K562 (cell line): ENCODE data around the gene SLC34A1. TPM values are rescaled to one million over a fixed set of nuclear protein-coding genes. Genes with fewer than 3 reads are reported as not detected.

Experiments
- AFF1 ChIP-seq, 2 experiments: fragments of 450-650 bp; IDR thresholded peaks; 2 replicates each; pipeline ENCODE4 v1.6.1; 2018; ENCODE audit warnings: mild to moderate bottlenecking in 2 of 2, low read depth in 1 of 2; ENCODE audit not compliant: partially characterized antibody in 2 of 2
- ATF1 ChIP-seq, 2 experiments: fragments of 450-650 bp in 1 of 2; IDR thresholded peaks; 2 replicates each; pipeline ENCODE4 v1.6.1; 2016; ENCODE audit warnings: missing compliant biosample characterization in 1 of 2, missing genetic modification characterization in 1 of 2
- ATF3 ChIP-seq, 2 experiments: fragments of 450-650 bp in 1 of 2; sonication (generic) in 1 of 2; formaldehyde crosslinking in 1 of 2; IDR thresholded peaks in 1 of 2; conservative IDR thresholded peaks in 1 of 2; 2 replicates each; pipeline versions ENCODE4 v1.6.1 to v1.8.1; 2016 to 2023; ENCODE audit warnings: mild to moderate bottlenecking in 2 of 2, moderate library complexity in 2 of 2, inconsistent platforms in 1 of 2, missing genetic modification reagents in 1 of 2
- BRD4 ChIP-seq: fragments of 200-600 bp; sonication (generic); IDR thresholded peaks from 2 replicates; pipeline ENCODE4 v1.6.1; 2017; ENCODE audit warnings: inconsistent platforms
- CCAR2 ChIP-seq: fragments of 200-400 bp; formaldehyde crosslinking; IDR thresholded peaks from 2 replicates; pipeline ENCODE4 v1.6.1; 2017; ENCODE audit warnings: mild to moderate bottlenecking, low read depth, low read length
- DLX4 ChIP-seq: fragments of 250-450 bp; sonication (Bioruptor Pico); IDR thresholded peaks from 2 replicates; pipeline ENCODE4 v1.6.1; 2021; ENCODE audit warnings: mild to moderate bottlenecking
- FOXP1 ChIP-seq: sonication (generic); formaldehyde crosslinking; IDR thresholded peaks from 2 replicates; pipeline ENCODE4 v1.8.0; 2022; ENCODE audit warnings: mild to moderate bottlenecking, missing genetic modification reagents
- GTF3C2 ChIP-seq: IDR thresholded peaks from 3 replicates; pipeline ENCODE4 v1.6.1; 2011; ENCODE audit warnings: borderline replicate concordance, mild to moderate bottlenecking, moderate library complexity; ENCODE audit not compliant: insufficient read length; ENCODE audit errors: extremely low read depth
- HCFC1 ChIP-seq: IDR thresholded peaks from 2 replicates; pipeline ENCODE4 v1.6.1; 2012; ENCODE audit warnings: low read depth, low read length, improper control_type of control experiment
- HNRNPUL1 ChIP-seq: fragments of 200-400 bp; formaldehyde crosslinking; IDR thresholded peaks from 2 replicates; pipeline ENCODE4 v1.6.1; 2017; ENCODE audit warnings: low read length
- IRF2 ChIP-seq: sonication (generic); formaldehyde crosslinking; IDR thresholded peaks from 2 replicates; pipeline ENCODE4 v1.8.1; 2022; ENCODE audit warnings: mild to moderate bottlenecking, missing genetic modification reagents
- MCM3 ChIP-seq: fragments of 450-650 bp; IDR thresholded peaks from 2 replicates; pipeline ENCODE4 v1.6.1; 2016
- MTA2 ChIP-seq: fragments of 450-650 bp; IDR thresholded peaks from 2 replicates; pipeline ENCODE4 v1.6.1; 2016; ENCODE audit warnings: low read depth
- PREB ChIP-seq: sonication (generic); formaldehyde crosslinking; IDR thresholded peaks from 2 replicates; pipeline ENCODE4 v1.8.1; 2023; ENCODE audit warnings: mild to moderate bottlenecking, missing genetic modification reagents
- ZFP36 ChIP-seq: fragments of 150-350 bp; IDR thresholded peaks from 2 replicates; pipeline ENCODE4 v1.6.1; 2018; ENCODE audit warnings: low read length, low read depth; ENCODE audit not compliant: partially characterized antibody
- ZNF507 ChIP-seq: conservative IDR thresholded peaks from 2 replicates; pipeline ENCODE4 v1.6.1; 2017; ENCODE audit warnings: missing genetic modification characterization, missing compliant biosample characterization
- ZNF584 ChIP-seq: fragments of 200-800 bp; sonication (Bioruptor generic); IDR thresholded peaks from 2 replicates; pipeline ENCODE4 v1.6.1; 2016; ENCODE audit warnings: low read depth, mild to moderate bottlenecking, missing genetic modification characterization, missing compliant biosample characterization
- polyA plus RNA-seq, 8 experiments: library from polyadenylated mRNA; depleted of rRNA in 4 of 8; stranded (reverse) in 5 of 8; unstranded in 3 of 8; fragments of >200 nt; fragmentation: Nextera tagmentation in 2 of 8; fragmentation: Illumina TruSeq in 1 of 8; extraction: Ambion mirVana in 2 of 8; extraction: Trizol in 1 of 8; gene quantifications; 2 replicates each; pipeline versions ENCODE4 v1.2.1 to v1.2.3, GENCODE V29; 2011 to 2014; ENCODE audit warnings: inconsistent platforms in 1 of 8, missing spikeins in 1 of 8
- total RNA-seq, 7 experiments: library from RNA; depleted of rRNA in 6 of 7; stranded (reverse); fragments of >200 nt in 6 of 7; fragmentation: Illumina TruSeq in 2 of 7; extraction: Trizol in 2 of 7; gene quantifications; 2 replicates each; pipeline versions ENCODE4 v1.2.1 to v1.2.3, GENCODE V29; 2011 to 2021; ENCODE audit warnings: low replicate concordance in 1 of 7

The SLC34A1 gene
- total and polyA plus RNA-seq, 9 of the 15 experiments (the other 6 are each of a cell fraction or from before 2014, with no cell fraction given), result not detected

GRCh38 chr5:177446200-177447065 is 62.2 kb downstream of the SLC34A1 start, which contains the start of gene PRR7 (continued):
- no peak for TF ChIP-seq GTF3C2
- TF ChIP-seq BRD4, result no peak
- TF ChIP-seq AFF1 (IDR thresholded peaks at IDR 0.05; ENCODE audit: low read depth in 1 of 2, partially characterized antibody in 2 of 2), result no peak
- no peak for TF ChIP-seq DLX4 (CRISPR knock-in tag)
- TF ChIP-seq FOXP1 (CRISPR knock-in tag), result no peak
- TF ChIP-seq CCAR2, result no peak
- TF ChIP-seq ZNF507 (tag), result no peak
- no peak; the same call in 1 of the 2 replicates for TF ChIP-seq HCFC1
- TF ChIP-seq PREB (CRISPR knock-in tag), result no peak
- peak; percentile 72; the same call in 1 of the 2 replicates for TF ChIP-seq HNRNPUL1
- TF ChIP-seq MCM3, result no peak
- 0 out of 2 replicates have a peak, but pooled peaks have one; percentile 2 for TF ChIP-seq ATF1 (CRISPR knock-in tag; IDR thresholded peaks at IDR 0.05)
- 0 out of 2 replicates have a peak, but pooled peaks have one; percentile 10 for TF ChIP-seq ATF1 (tag; IDR thresholded peaks at IDR 0.05)
- no peak for TF ChIP-seq IRF2 (CRISPR knock-in tag)
- no peak for TF ChIP-seq ATF3 (IDR thresholded peaks at IDR 0.05)
- no peak for TF ChIP-seq ATF3 (CRISPR knock-in tag; conservative IDR thresholded peaks at IDR 0.05)
- no peak for TF ChIP-seq MTA2
- TF ChIP-seq ZFP36, result no peak
- no peak for TF ChIP-seq ZNF584 (CRISPR knock-in tag)
